Endothelial cell of umbilical vein (primary cell): Measurements from ENCODE around the gene SLC45A2. TPM values are rescaled to one million over a fixed set of nuclear protein-coding genes. Genes with fewer than 3 reads are reported as not detected.

Source experiments
- BruUV-seq: library from RNA; stranded (reverse); fragments of 400-500 nt; replicated peaks from 2 replicates; lab custom pipeline; 2021; lab: Mats Ljungman, UMichigan
- CTCF ChIA-PET: fragments of 300-600, 350-600 bp; sonication (Branson Sonifier 250); formaldehyde crosslinking; loops from one replicate; lab custom pipeline; 2021; ENCODE audit warnings: antibody characterized with exemption, inconsistent platforms; lab: Charles Lee
- POLR2A ChIA-PET: fragments of 300-600, 350-600 bp; sonication (Branson Sonifier 250); formaldehyde crosslinking; loops from one replicate; lab custom pipeline; 2021; ENCODE audit warnings: antibody characterized with exemption, inconsistent platforms; lab: Charles Lee
- DNase-seq: peaks from one replicate; pipeline ENCODE4 v3.0.0-alpha.2; 2011; ENCODE audit warnings: low read depth, low spot score
- FAIRE-seq: peaks from 2 replicates; lab custom pipeline; 2011; peaks lifted over from hg19 to GRCh38; lab: Jason Lieb, UNC
- H2AFZ ChIP-seq: 2 replicates; pipeline ENCODE4 v1.6.0; 2012; ENCODE audit warnings: low read depth, low read length, control low read depth, inconsistent platforms
- H3K27ac ChIP-seq: 2 replicates; pipeline ENCODE4 v1.5.1; 2011; ENCODE audit warnings: low read depth, mild to moderate bottlenecking, control low read depth, low read length, moderate library complexity; ENCODE audit not compliant: insufficient read depth
- H3K27me3 ChIP-seq, 2 experiments: 2 replicates each; pipeline versions ENCODE4 v1.6.0 to v1.6.1; 2011; ENCODE audit warnings: low read length in 2 of 2, mixed read lengths in 1 of 2; ENCODE audit not compliant: control insufficient read depth in 2 of 2, insufficient read depth in 2 of 2
- H3K36me3 ChIP-seq, 2 experiments: 2 replicates in 1 of 2; 3 replicates in 1 of 2; pipeline ENCODE4 v1.5.1; 2011; ENCODE audit warnings: low read length in 2 of 2, mild to moderate bottlenecking in 1 of 2, moderate library complexity in 1 of 2; ENCODE audit not compliant: control insufficient read depth in 2 of 2, insufficient read depth in 2 of 2; ENCODE audit errors: extremely low read depth in 1 of 2
- H3K4me1 ChIP-seq: 3 replicates; pipeline ENCODE4 v1.5.1; 2011; ENCODE audit warnings: mild to moderate bottlenecking, low read length; ENCODE audit not compliant: control insufficient read depth, insufficient read depth; ENCODE audit errors: extremely low read depth
- H3K4me2 ChIP-seq: 2 replicates; pipeline ENCODE4 v1.6.1; 2011; ENCODE audit warnings: low read length, control low read depth, mixed read lengths; ENCODE audit not compliant: insufficient read depth
- H3K4me3 ChIP-seq, 3 experiments: fragments of 200-600 bp in 1 of 3; sonication (generic), shearing (Covaris generic) in 1 of 3; replicated peaks in 1 of 3; 2 replicates each; pipeline ENCODE4 v1.5.1; 2011 to 2016; ENCODE audit warnings: control low read depth in 3 of 3, low read length in 3 of 3, mild to moderate bottlenecking in 2 of 3, inconsistent platforms in 1 of 3, low read depth in 1 of 3, moderate library complexity in 1 of 3; ENCODE audit not compliant: insufficient read depth in 1 of 3
- H3K79me2 ChIP-seq: 2 replicates; pipeline ENCODE4 v1.6.0; 2012; ENCODE audit warnings: low read length, inconsistent platforms; ENCODE audit not compliant: control insufficient read depth, insufficient read depth
- H3K9ac ChIP-seq: replicated peaks from 2 replicates; pipeline ENCODE3; 2011; ENCODE audit warnings: low read length, control low read depth; ENCODE audit not compliant: insufficient read depth; ENCODE audit errors: extremely low read depth
- H3K9me1 ChIP-seq: replicated peaks from 3 replicates; pipeline ENCODE4 v1.6.0; 2011; ENCODE audit warnings: mild to moderate bottlenecking, low read length; ENCODE audit not compliant: control insufficient read depth, insufficient read depth; ENCODE audit errors: extremely low read depth
- H3K9me3 ChIP-seq: replicated peaks from 2 replicates; pipeline ENCODE4 v1.5.1; 2012; ENCODE audit warnings: low read length, inconsistent platforms; ENCODE audit not compliant: control insufficient read depth, insufficient read depth
- H4K20me1 ChIP-seq: replicated peaks from 2 replicates; pipeline ENCODE3; 2011; ENCODE audit warnings: mild to moderate bottlenecking, low read length; ENCODE audit not compliant: control insufficient read depth, insufficient read depth; ENCODE audit errors: extremely low read depth
- EZH2 ChIP-seq: IDR thresholded peaks from 2 replicates; pipeline ENCODE4 v1.6.1; 2012; ENCODE audit warnings: borderline replicate concordance, low read depth, mild to moderate bottlenecking, moderate library complexity, low read length, inconsistent platforms; ENCODE audit not compliant: severe bottlenecking
- FOS ChIP-seq: IDR thresholded peaks from 2 replicates; pipeline ENCODE4 v1.6.1; 2011; ENCODE audit warnings: mild to moderate bottlenecking, low read length, moderate library complexity, borderline replicate concordance; ENCODE audit not compliant: insufficient read depth
- GATA2 ChIP-seq: IDR thresholded peaks from 2 replicates; pipeline ENCODE4 v1.7.0; 2011; ENCODE audit warnings: low read depth, mild to moderate bottlenecking, moderate library complexity, mixed read lengths, low read length; ENCODE audit not compliant: insufficient read length, insufficient read depth
- JUN ChIP-seq: IDR thresholded peaks from 2 replicates; pipeline ENCODE4 v1.6.1; 2011; ENCODE audit warnings: borderline replicate concordance, low read depth; ENCODE audit not compliant: insufficient read length, insufficient read depth
- MYC ChIP-seq: IDR thresholded peaks from one replicate; pipeline ENCODE4 v1.6.1; 2011; ENCODE audit warnings: mild to moderate bottlenecking, low read depth, low read length
- POLR2A ChIP-seq: IDR thresholded peaks from 2 replicates; pipeline ENCODE4 v1.6.1; 2012; ENCODE audit warnings: low read depth, mild to moderate bottlenecking, control low read depth, low read length
- POLR2AphosphoS5 ChIP-seq: IDR thresholded peaks from 2 replicates; pipeline ENCODE4 v1.6.1; 2012; ENCODE audit warnings: low read depth, mild to moderate bottlenecking, control low read depth, low read length, moderate library complexity; ENCODE audit not compliant: insufficient read depth
- dilution Hi-C: fragments of 300-500 bp; cut with MboI; formaldehyde crosslinking; loops from one replicate; pipeline ENCODE4 v1.15.0; 2019; ENCODE audit warnings: low sequenced_read_pairs; ENCODE audit not compliant: extremely low pct_ligation_motif_present
- intact Hi-C: fragments of 100-400 bp; cut with micrococcal nuclease; formaldehyde crosslinking; loops from one replicate; pipeline ENCODE4 v1.10.0; 2022
- polyA plus RNA-seq, 4 experiments: library from polyadenylated mRNA; depleted of rRNA in 3 of 4; stranded (reverse) in 3 of 4; unstranded in 1 of 4; fragments of >200 nt; gene quantifications; 2 replicates each; pipeline versions ENCODE4 v1.2.1 to v1.2.3, GENCODE V29; 2011 to 2012; ENCODE audit warnings: missing spikeins in 1 of 4
- total RNA-seq: library from RNA; stranded (reverse); gene quantifications from 2 replicates; pipeline ENCODE4 v1.2.3, GENCODE V29; 2021
- TF ChIP-seq, protein P1 (sequence below): IDR thresholded peaks from 2 replicates; pipeline ENCODE4 v1.6.1; 2011; ENCODE audit not compliant: insufficient read depth, insufficient read length
- TF ChIP-seq, protein P2 (sequence below), 2 donors: IDR thresholded peaks; 1 replicate in 1 of 2; 2 replicates in 1 of 2; pipeline ENCODE4 v1.5.1; 2011; ENCODE audit warnings: low read length in 2 of 2, mild to moderate bottlenecking in 2 of 2, moderate library complexity in 2 of 2, control low read depth in 1 of 2, inconsistent platforms in 1 of 2, low read depth in 1 of 2; ENCODE audit not compliant: insufficient read depth in 1 of 2; ENCODE audit errors: extremely low read depth in 1 of 2

Gene SLC45A2
- total and polyA plus RNA-seq, 2 donors (not counting 3 experiments of a cell fraction or from before 2014, with no cell fraction given) = not detected

DNA sequence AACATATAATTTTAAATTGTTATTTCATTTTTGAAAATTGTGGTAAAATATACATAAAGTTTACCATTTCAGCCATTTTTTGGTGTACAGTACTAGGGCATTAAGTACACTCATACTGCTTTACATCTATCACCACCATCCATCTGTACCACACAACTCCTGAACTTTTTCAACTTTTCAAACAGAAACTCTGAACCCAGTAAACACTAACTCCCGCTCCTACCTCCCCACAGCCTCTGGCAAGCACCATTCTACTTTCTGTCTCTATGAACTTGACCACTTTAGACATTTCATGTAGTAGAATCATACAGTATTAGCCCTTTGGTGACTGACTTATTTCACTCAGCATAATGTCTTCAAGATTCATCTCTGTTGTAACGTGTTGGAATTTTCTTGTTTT lies 8.4 kb upstream of the SLC45A2 start:
- H3K79me2 ChIP-seq = no peaks in the 10 kb centered on the region
- no TSS peak for BruUV-seq
- no peak overlapping the region for H3K9ac ChIP-seq
- H3K9me3 ChIP-seq = no peaks in the 10 kb centered on the region
- H3K27ac ChIP-seq = no peak overlapping the region
- DNase-seq = no peak
- H3K27me3 ChIP-seq = no peaks in the 10 kb centered on the region
- ChIA-PET POLR2A (no interaction called here), CTCF (no interaction called here)
- intact Hi-C loops = no loop called here
- dilution Hi-C loops = no loop called here
- no peak overlapping the region for H3K4me2 ChIP-seq
- no peak overlapping the region for H2AFZ ChIP-seq
- peaks cover 2 to 5% of the 10 kb centered on the region in 2 experiments for H3K36me3 ChIP-seq
- no peak for FAIRE-seq
- no peaks in the 10 kb centered on the region for H4K20me1 ChIP-seq
- no peaks in the 10 kb centered on the region for H3K9me1 ChIP-seq
- TF ChIP-seq, protein P1, sequence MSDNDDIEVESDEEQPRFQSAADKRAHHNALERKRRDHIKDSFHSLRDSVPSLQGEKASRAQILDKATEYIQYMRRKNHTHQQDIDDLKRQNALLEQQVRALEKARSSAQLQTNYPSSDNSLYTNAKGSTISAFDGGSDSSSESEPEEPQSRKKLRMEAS = no peak
- TF ChIP-seq FOS (no peak), JUN (no peak), GATA2 (no peak), EZH2 (no peak), POLR2A (no peak), POLR2AphosphoS5 (no peak), MYC (no peak)
- TF ChIP-seq, protein P2, sequence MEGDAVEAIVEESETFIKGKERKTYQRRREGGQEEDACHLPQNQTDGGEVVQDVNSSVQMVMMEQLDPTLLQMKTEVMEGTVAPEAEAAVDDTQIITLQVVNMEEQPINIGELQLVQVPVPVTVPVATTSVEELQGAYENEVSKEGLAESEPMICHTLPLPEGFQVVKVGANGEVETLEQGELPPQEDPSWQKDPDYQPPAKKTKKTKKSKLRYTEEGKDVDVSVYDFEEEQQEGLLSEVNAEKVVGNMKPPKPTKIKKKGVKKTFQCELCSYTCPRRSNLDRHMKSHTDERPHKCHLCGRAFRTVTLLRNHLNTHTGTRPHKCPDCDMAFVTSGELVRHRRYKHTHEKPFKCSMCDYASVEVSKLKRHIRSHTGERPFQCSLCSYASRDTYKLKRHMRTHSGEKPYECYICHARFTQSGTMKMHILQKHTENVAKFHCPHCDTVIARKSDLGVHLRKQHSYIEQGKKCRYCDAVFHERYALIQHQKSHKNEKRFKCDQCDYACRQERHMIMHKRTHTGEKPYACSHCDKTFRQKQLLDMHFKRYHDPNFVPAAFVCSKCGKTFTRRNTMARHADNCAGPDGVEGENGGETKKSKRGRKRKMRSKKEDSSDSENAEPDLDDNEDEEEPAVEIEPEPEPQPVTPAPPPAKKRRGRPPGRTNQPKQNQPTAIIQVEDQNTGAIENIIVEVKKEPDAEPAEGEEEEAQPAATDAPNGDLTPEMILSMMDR (IDR thresholded peaks at IDR 0.05; ENCODE audit: extremely low read depth in 1 of 2, insufficient read depth in 1 of 2, low read depth in 1 of 2, low read length in 2 of 2) = no peak
- no peaks in the 10 kb centered on the region for H3K4me1 ChIP-seq
- no peak overlapping the region for H3K4me3 ChIP-seq
